ENCODE data around the gene ITPKC.

DNA sequence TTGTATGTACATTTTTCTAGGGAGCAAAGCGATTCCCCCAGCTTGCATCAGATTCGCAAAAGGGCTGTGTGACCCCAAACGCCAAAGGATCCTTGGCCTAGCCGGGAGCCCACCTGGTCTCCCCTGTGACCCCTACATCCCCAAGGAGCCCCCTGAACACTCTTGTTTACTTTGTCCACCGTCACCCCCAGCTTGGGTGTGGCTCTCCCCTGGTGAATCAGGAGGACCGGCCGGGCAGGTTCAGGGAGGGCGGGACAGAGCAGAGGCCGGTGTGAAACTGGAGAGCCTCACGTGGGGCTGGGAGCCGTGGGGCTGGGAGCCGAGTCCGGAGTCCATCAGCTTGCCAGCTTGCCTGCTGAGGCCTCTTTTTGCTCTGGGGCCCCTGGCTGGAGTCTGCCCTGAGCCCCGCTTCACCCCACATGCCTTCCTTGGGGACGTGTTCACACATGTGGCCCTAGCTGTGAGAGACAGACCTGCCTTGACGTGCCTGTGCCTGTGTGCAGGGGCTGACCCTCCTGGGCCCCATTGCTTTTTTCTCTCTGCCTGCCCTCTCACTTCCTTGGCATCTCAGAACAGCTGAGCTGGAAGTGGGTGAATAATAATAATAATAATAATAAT, 2.0 kb downstream of the ITPKC start:
- TF ChIP-seq EZH2 (IDR thresholded peaks at IDR 0.05; ENCODE audit: low read depth, unreplicated experiment) = no peak
- no peak for TF ChIP-seq POLR2AphosphoS5 (IDR thresholded peaks at IDR 0.05; ENCODE audit: low read depth)
- TF ChIP-seq, protein P1, sequence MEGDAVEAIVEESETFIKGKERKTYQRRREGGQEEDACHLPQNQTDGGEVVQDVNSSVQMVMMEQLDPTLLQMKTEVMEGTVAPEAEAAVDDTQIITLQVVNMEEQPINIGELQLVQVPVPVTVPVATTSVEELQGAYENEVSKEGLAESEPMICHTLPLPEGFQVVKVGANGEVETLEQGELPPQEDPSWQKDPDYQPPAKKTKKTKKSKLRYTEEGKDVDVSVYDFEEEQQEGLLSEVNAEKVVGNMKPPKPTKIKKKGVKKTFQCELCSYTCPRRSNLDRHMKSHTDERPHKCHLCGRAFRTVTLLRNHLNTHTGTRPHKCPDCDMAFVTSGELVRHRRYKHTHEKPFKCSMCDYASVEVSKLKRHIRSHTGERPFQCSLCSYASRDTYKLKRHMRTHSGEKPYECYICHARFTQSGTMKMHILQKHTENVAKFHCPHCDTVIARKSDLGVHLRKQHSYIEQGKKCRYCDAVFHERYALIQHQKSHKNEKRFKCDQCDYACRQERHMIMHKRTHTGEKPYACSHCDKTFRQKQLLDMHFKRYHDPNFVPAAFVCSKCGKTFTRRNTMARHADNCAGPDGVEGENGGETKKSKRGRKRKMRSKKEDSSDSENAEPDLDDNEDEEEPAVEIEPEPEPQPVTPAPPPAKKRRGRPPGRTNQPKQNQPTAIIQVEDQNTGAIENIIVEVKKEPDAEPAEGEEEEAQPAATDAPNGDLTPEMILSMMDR (conservative IDR thresholded peaks at IDR 0.05; ENCODE audit: low read depth in 2 of 2) = no peak
- no peak for TF ChIP-seq EZH2phosphoT487 (IDR thresholded peaks at IDR 0.05; ENCODE audit: unreplicated experiment)
- no peak for TF ChIP-seq JUNB (IDR thresholded peaks at IDR 0.05; ENCODE audit: unreplicated experiment)
- no peak for TF ChIP-seq REST (IDR thresholded peaks at IDR 0.05; ENCODE audit: unreplicated experiment)
- TF ChIP-seq STAT1 (IDR thresholded peaks at IDR 0.05; ENCODE audit: unreplicated experiment) = no peak

Data from GM23338 (cell line).